GM23248 (cell line): ENCODE measurements around the gene DGKE. TPM values are rescaled to one million over a fixed set of nuclear protein-coding genes. Genes with fewer than 3 reads are reported as not detected.

Experiments used
- DNase-seq: peaks from one replicate; pipeline ENCODE4 v3.0.0-alpha.2; 2015
- H2AFZ ChIP-seq: fragments of 200-600 bp; sonication (generic); 2 replicates; pipeline ENCODE4 v1.6.1; 2016; ENCODE audit warnings: antibody characterized with exemption
- H3F3A ChIP-seq: fragments of 200-600 bp; sonication (generic); 2 replicates; pipeline ENCODE4 v1.6.1; 2016; ENCODE audit warnings: mild to moderate bottlenecking, antibody characterized with exemption, mixed run types; ENCODE audit not compliant: insufficient read depth
- H3K27ac ChIP-seq: fragments of 200-600 bp; sonication (generic); 2 replicates; pipeline ENCODE4 v1.5.1; 2016; ENCODE audit warnings: mild to moderate bottlenecking
- H3K27me3 ChIP-seq: fragments of 200-600 bp; sonication (generic); replicated peaks from 2 replicates; pipeline ENCODE4 v1.6.1; 2016; ENCODE audit warnings: mild to moderate bottlenecking; ENCODE audit not compliant: insufficient read depth
- H3K36me3 ChIP-seq: fragments of 200-600 bp; sonication (generic); 2 replicates; pipeline ENCODE4 v1.6.1; 2016; ENCODE audit warnings: low read depth, mild to moderate bottlenecking
- H3K4me1 ChIP-seq: fragments of 200-600 bp; sonication (generic); 2 replicates; pipeline ENCODE4 v1.6.1; 2016; ENCODE audit warnings: mild to moderate bottlenecking; ENCODE audit not compliant: insufficient read depth
- H3K4me2 ChIP-seq: fragments of 200-600 bp; sonication (generic); one replicate; pipeline ENCODE4 v1.6.1; 2016; ENCODE audit warnings: mild to moderate bottlenecking; ENCODE audit not compliant: unreplicated experiment
- H3K4me3 ChIP-seq: fragments of 200-600 bp; sonication (generic); 2 replicates; pipeline ENCODE4 v1.5.1; 2016; ENCODE audit warnings: mild to moderate bottlenecking
- H3K79me2 ChIP-seq: fragments of 200-600 bp; sonication (generic); 2 replicates; pipeline ENCODE4 v1.6.1; 2016; ENCODE audit warnings: mild to moderate bottlenecking; ENCODE audit not compliant: insufficient read depth
- H3K9ac ChIP-seq: fragments of 200-600 bp; sonication (generic); 2 replicates; pipeline ENCODE4 v1.6.1; 2016; ENCODE audit warnings: mild to moderate bottlenecking
- H3K9me2 ChIP-seq: fragments of 200-600 bp; sonication (generic); 2 replicates; pipeline ENCODE4 v1.6.1; 2016; ENCODE audit warnings: mixed run types, mild to moderate bottlenecking, moderate library complexity; ENCODE audit not compliant: insufficient read depth
- H3K9me3 ChIP-seq: fragments of 200-600 bp; sonication (generic); one replicate; pipeline ENCODE4 v1.6.1; 2017; ENCODE audit warnings: low read depth
- H4K20me1 ChIP-seq: fragments of 200-600 bp; sonication (generic); 2 replicates; pipeline ENCODE4 v1.6.0; 2016; ENCODE audit not compliant: insufficient read depth
- EZH2 ChIP-seq: fragments of 200-600 bp; sonication (generic); IDR thresholded peaks from 2 replicates; pipeline ENCODE4 v1.6.1; 2018; ENCODE audit warnings: antibody characterized with exemption, mild to moderate bottlenecking; ENCODE audit not compliant: insufficient read depth, poor library complexity, severe bottlenecking
- EZH2phosphoT487 ChIP-seq: fragments of 200-600 bp; sonication (generic); IDR thresholded peaks from 2 replicates; pipeline ENCODE4 v1.6.1; 2018; ENCODE audit warnings: antibody characterized with exemption, moderate library complexity, mild to moderate bottlenecking, low read depth; ENCODE audit not compliant: insufficient read depth
- WGBS, 2 experiments: methylation state at CpG; one replicate each; pipeline ENCODE4 v1.1.6; 2015 to 2017; ENCODE audit warnings: low lambda C conversion rate in 2 of 2, low coverage in 1 of 2; ENCODE audit errors: missing lambda C conversion rate in 2 of 2; 5-methylcytosine and 5-hydroxymethylcytosine counted together
- in situ Hi-C: fragments of 300-500 bp; cut with MboI; formaldehyde crosslinking; loops from 2 replicates; pipeline ENCODE4 v1.15.0; 2020
- polyA plus RNA-seq: library from polyadenylated mRNA; unstranded; fragments of >200 nt; fragmentation: Nextera tagmentation; extraction: Ambion mirVana; gene quantifications from 2 replicates; pipeline ENCODE4 v1.2.1, GENCODE V29; 2016
- total RNA-seq: library from RNA; depleted of rRNA; stranded (reverse); fragments of >200 nt; shearing (Covaris generic); gene quantifications from 2 replicates; pipeline ENCODE4 v1.2.3, GENCODE V29; 2014; rRNA removed

The DGKE gene
- total RNA-seq (1.9 and 4.8 TPM in 2 replicates), polyA plus RNA-seq (2.8 and 3.2 TPM in 2 replicates)

GRCh38 chr17:56833809-56834379 is at the start of gene DGKE, which contains the start of gene C17orf67:
Gene DGKE, plus strand, starts transcription at chr17:56834151. Its CDS starts 645 bp downstream, at chr17:56834796.
Gene C17orf67, minus strand, starts transcription at chr17:56833920. Its CDS starts 18,110 bp downstream, at chr17:56815810.
- no peak for TF ChIP-seq EZH2
- no peak for TF ChIP-seq EZH2phosphoT487
- Histone ChIP-seq H3K4me1 (peaks cover 8% of the 10 kb centered on the region), H3K9ac (peak within 1 kb of the TSS; percentile 81), H3K4me2 (peak within 1 kb of the TSS; percentile 86), H3K9me3 (no peaks in the 10 kb centered on the region), H3K27ac (peak within 1 kb of the TSS; percentile 55), H3F3A (peaks cover 3% of the 10 kb centered on the region; the same call in 1 of the 2 replicates), H3K36me3 (0 out of 2 replicates have a peak, but pooled peaks cover 4% of the 10 kb centered on the region), H3K79me2 (peaks cover 24% of the 10 kb centered on the region), H3K4me3 (peak within 1 kb of the TSS; percentile 93), H2AFZ (peak within 1 kb of the TSS; percentile 97), H3K27me3 (no peaks in the 10 kb centered on the region), H3K9me2 (no peaks in the 10 kb centered on the region), H4K20me1 (no peaks in the 10 kb centered on the region)
- in situ Hi-C loops: no loop called here
- DNase-seq: peak; percentile 98
- WGBS, 2 experiments: 0 to 1% methylated on average over 28 to 50 of the region's 66 CpGs

- H2AFZ ChIP-seq: no peak overlapping the region
- no peaks in the 10 kb centered on the region for H3K9me3 ChIP-seq
- no peaks in the 10 kb centered on the region for H3K79me2 ChIP-seq
- in situ Hi-C loops: no loop called here
- H3F3A ChIP-seq: peaks cover 9% of the 10 kb centered on the region; the same call in 1 of the 2 replicates
- no peak overlapping the region for H3K4me3 ChIP-seq
- no peak overlapping the region for H3K4me2 ChIP-seq
- no peak overlapping the region for H3K27ac ChIP-seq
- H3K27me3 ChIP-seq: no peaks in the 10 kb centered on the region
- H3K9ac ChIP-seq: no peak overlapping the region
- no peaks in the 10 kb centered on the region for H3K36me3 ChIP-seq
- WGBS, 2 experiments: 56 to 59% methylated on average over 5 of the region's 5 CpGs
- no peak for TF ChIP-seq EZH2
- TF ChIP-seq EZH2phosphoT487: no peak
- peak; percentile 24 for DNase-seq
- H3K4me1 ChIP-seq: peaks cover 13% of the 10 kb centered on the region
- H4K20me1 ChIP-seq: no peaks in the 10 kb centered on the region
- H3K9me2 ChIP-seq: no peaks in the 10 kb centered on the region
Measured at GRCh38 chr17:56785405-56785804, 48.5 kb upstream of the DGKE start.

GRCh38 chr17:56785997-56786680 is 47.8 kb upstream of the DGKE start:
- no peak for DNase-seq
- no peaks in the 10 kb centered on the region for H4K20me1 ChIP-seq
- H3K79me2 ChIP-seq: no peaks in the 10 kb centered on the region
- 61 to 67% methylated on average over 9 of the region's 9 CpGs for WGBS, 2 experiments
- no peaks in the 10 kb centered on the region for H3K9me2 ChIP-seq
- peaks cover 9% of the 10 kb centered on the region; the same call in 1 of the 2 replicates for H3F3A ChIP-seq
- H3K27me3 ChIP-seq: no peaks in the 10 kb centered on the region
- no peak for TF ChIP-seq EZH2
- TF ChIP-seq EZH2phosphoT487: no peak
- no peak overlapping the region for H2AFZ ChIP-seq
- H3K9ac ChIP-seq: no peak overlapping the region
- in situ Hi-C loops: no loop called here
- no peaks in the 10 kb centered on the region for H3K36me3 ChIP-seq
- H3K4me2 ChIP-seq: no peak overlapping the region
- H3K9me3 ChIP-seq: no peaks in the 10 kb centered on the region
- peaks cover 13% of the 10 kb centered on the region for H3K4me1 ChIP-seq
- H3K27ac ChIP-seq: no peak overlapping the region
- no peak overlapping the region for H3K4me3 ChIP-seq

GRCh38 chr17:56786989-56787482 is 46.9 kb upstream of the DGKE start:
- H3K27ac ChIP-seq: peak overlapping the region; percentile 29
- in situ Hi-C loops: no loop called here
- peak; percentile 96 for DNase-seq

More at GRCh38 chr17:56786989-56787482, 46.9 kb upstream of the DGKE start:
- no peaks in the 10 kb centered on the region for H3K9me2 ChIP-seq
- no peak overlapping the region for H2AFZ ChIP-seq
- H3K4me2 ChIP-seq: peak overlapping the region; percentile 45
- H3K9me3 ChIP-seq: no peaks in the 10 kb centered on the region
- peaks cover 9% of the 10 kb centered on the region; the same call in 1 of the 2 replicates for H3F3A ChIP-seq
- peaks cover 13% of the 10 kb centered on the region for H3K4me1 ChIP-seq
- TF ChIP-seq EZH2phosphoT487 (peak; percentile 92), EZH2 (no peak)
- H4K20me1 ChIP-seq: no peaks in the 10 kb centered on the region
- H3K4me3 ChIP-seq: no peak overlapping the region
- H3K79me2 ChIP-seq: no peaks in the 10 kb centered on the region
- 22 to 28% methylated on average over 7 of the region's 7 CpGs for WGBS, 2 experiments
- H3K36me3 ChIP-seq: no peaks in the 10 kb centered on the region
- H3K9ac ChIP-seq: no peak overlapping the region
- H3K27me3 ChIP-seq: no peaks in the 10 kb centered on the region
